HG02870 (cell line): ENCODE data around the gene GNG7.

Experiments used
- ATAC-seq: cut with Tn5 transposase; IDR thresholded peaks from one replicate; pipeline ENCODE4 v1.9.1; 2021; ENCODE audit warnings: mild to moderate bottlenecking, moderate library complexity; ENCODE audit not compliant: unreplicated experiment

The GNG7 gene

DNA sequence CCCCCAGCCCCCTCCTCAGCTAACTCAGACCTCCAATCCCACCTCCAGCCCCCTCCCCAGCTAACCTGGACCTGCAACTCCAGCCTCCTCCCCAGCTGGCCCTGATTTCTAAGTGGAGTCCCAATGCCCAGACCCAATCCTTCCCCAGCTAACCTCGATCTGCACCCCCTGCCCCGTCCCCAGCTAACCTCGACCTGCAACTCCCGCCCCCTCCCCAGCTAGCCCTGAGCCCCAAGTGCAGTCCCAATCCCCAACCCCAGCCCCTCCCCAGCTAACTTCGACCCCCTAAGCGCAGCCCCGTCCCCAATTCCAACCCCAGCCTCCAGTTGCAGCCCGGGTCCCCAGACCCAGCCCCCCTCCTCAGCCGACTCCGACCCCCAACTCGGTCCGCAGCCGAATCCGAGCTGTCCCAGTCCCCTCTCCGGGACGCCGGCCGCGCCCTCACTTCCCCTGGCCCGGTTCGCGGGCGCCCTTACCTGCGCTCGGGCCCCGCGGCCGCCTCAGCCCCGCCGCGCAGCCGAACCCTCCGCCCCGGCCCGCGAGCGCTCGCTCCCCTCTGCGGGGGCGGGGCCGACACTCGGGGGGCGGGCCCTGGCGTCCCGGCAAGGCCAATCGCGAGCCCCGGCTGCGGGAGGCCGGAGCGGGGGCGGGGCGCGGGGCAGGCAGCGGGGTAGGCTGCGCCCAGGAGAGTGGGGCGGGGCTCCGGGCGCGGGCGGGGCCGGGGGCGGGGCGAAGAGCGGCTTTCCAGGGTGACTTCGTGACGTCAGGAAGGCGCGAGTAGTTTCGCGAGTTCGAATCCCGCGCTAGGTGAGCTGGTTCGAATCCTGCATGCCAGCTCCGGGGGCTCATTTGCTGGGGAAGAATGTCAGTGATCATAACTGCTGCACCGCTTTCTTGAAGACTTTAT lies at the start of gene GNG7:
Gene GNG7 (minus strand): TSS at position 525 of the 907 bp plus-strand sequence. CDS start 182,006 bp downstream, outside the sequence.
- no peak for ATAC-seq

DNA sequence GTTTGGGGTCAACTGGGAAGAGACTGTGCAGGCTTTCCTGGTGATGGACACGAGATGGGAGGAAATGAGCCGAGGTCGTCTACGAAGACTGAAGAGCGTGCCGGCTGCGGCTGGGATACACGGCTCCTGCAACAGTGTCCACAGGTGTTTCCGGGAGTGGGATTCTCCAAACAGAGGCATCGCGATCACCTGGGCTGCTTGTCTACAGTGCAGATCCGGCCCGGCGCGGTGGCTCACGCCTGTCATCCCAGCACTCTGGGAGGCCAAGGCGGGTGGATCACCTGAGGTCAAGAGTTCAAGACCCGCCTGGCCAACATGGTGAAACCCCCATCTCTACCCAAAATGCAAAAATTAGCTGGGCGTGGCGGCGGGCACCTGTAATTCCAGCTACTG lies 48.9 kb upstream of the GNG7 start:
- no peak for ATAC-seq

DNA sequence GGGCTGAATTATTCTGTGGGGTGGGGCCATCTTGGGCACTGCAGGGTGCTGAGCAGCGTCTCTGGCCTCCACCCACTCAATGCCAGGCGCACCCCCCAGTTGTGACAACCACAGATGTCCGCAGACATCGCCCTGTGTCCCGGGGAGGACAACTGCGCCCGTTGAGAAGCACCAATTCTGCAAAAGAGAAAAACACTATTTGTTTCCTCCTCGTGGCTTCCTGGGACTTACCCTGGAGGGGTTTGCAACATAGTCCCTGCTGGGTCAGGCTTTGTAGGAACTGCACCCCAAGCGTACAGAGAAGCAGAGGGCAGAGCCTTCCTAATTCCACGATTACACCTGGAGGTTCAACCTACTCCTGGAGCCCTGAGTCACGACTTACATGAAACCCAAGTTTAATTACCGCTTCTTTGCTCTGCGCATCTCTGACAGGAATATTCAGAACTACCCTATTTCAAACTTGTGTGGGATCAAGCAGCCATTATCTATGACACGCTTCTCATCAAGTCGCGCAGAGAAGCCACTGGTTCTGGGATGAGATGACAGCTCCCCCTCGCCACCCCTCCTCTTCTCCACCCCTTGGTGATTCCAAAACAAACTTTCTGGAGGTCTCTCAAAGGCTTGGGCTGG lies 48.4 kb upstream of the GNG7 start:
- no peak for ATAC-seq

DNA sequence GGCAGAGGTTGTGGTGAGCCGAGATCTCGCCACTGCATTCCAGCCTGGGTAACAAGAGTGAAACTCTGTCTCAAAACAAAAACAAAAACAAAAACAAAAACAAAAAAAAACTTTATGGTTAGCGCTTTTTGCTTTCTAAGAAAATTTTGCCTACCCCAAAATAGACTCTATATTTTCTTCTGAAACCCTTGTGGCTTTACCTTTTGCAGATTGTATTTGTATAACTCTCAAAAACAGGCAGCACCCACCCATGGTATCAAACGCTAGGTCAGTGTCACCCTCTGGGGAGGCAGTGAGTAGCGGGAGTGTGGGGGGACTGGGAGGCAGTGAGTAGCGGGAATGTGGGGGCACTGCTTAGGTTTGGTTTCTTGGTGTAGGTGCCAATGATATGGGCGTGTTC lies 44.9 kb upstream of the GNG7 start:
- ATAC-seq, result no peak

DNA sequence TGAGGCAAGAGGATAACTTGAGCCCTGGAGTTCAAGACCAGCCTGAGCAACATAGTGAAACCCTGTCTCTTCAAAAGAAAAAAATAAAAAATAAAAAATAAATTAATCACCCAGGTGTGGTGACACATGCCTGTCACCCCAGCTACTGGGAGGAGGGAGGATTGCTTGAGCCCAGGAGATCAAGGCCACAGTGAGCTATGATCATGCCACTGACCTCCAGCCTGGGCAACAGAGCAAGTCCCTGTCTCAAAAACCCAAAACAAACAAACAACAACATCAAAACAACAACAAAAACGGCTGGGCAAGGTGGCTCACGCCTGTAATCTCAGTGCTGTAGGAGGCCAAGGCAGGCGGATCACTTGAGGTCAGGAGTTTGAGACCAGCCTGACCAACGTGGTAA lies 41.6 kb upstream of the GNG7 start:
- ATAC-seq, result no peak

DNA sequence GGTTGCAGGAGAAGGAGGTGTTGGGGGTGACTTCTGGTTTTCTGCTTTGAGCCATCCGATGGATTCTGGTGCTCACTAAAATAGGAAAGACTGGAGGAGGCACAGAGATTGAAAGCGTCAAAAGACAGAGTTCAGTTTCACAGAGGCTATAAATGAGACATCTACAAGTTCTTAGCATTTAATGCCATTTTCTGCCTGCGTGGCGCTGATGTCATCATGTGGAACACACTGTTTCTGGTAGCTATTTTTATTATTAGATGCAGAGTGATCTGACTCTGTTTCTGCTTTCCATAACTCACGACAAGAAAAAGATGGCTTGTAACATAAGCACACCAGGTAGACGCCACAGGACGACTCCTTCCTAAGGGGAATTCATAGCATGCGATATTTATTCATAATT lies 40.6 kb upstream of the GNG7 start:
- ATAC-seq, result no peak

DNA sequence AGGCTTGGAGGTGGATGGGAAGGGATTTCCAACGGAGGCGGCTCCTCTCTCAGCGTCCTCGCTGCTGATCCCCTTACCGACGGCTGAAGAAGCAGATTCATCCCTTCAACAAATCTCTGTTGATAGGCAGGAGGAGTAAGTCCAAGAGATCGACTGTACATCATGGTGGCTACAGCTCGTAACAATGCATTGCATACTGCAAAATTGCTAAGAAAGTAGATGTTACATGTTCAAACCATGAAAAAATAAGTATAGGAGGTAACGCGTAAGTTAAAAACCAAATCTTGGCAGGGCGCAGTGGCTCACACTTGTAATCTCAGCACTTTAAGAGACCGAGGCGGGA lies 37.8 kb upstream of the GNG7 start:
- no peak for ATAC-seq

DNA sequence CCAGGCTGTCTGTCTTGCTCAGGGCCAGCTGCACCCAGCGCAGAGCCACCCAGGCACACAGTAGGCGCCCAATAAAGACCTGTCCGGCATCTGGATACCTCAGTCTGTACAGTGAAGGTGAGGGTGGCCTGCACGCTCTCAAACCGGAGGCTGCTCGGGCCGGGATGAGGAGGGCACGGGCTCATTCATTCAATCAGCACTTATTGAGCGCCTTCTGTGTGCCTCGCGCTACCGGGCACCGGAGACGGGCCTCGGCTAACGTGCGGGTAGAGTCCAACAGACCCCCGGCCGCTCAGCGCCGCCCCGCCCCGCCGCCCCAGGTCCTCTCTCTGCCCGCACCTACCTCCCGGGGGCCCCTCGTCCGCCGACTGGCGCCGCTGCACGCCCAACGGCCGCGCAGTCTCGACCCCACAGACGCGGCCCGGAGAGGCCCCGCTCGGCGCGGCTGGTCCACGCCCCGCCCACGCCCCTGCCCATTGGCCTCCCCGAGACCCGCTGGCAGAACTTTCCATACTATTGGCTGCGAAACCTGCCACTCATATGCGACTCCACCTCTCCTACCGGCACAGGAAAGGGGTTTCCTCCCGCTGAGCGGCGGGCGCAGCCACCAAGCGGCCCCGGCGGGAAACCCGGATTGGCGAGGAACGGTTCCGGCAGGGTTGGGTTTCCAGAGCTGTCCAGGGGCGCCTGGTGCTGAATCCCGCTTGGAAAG lies 37.3 kb upstream of the GNG7 start, which contains the start of gene SLC39A3:
Gene SLC39A3 (minus strand): TSS at position 416 of the 712 bp plus-strand sequence. CDS start 2,760 bp downstream, outside the sequence.
- peak; percentile 89 for ATAC-seq

DNA sequence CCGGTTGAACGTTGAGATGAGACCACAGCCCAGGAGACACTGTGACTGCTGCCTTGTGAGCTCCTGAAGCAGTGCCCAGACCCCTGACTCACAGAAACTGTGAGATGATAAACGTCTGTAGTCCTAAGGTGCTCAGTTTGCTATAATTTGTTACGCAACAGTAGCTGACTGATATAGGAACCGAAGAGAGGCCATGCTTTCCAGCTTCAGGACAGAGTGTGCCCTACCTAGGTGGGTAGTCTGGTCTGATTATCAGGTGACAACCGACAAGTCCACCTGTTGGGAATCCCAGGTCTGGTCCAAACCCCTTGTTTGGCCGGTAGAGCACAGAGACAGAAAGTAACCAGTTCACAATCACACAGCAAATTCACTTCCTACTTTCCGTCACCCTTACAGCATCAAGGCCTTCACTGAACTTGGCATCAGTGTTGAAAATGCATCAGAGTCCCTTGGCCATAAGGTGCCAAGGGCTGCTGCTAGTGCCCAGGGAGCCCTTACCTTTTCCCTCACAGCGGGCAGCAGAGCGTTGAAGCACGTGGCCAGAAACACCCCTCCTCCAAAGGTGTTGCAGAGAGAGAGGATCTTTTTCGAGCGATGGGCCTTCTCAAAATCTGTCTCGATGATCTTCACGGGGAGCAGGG lies 34.2 kb upstream of the GNG7 start:
- no peak for ATAC-seq

DNA sequence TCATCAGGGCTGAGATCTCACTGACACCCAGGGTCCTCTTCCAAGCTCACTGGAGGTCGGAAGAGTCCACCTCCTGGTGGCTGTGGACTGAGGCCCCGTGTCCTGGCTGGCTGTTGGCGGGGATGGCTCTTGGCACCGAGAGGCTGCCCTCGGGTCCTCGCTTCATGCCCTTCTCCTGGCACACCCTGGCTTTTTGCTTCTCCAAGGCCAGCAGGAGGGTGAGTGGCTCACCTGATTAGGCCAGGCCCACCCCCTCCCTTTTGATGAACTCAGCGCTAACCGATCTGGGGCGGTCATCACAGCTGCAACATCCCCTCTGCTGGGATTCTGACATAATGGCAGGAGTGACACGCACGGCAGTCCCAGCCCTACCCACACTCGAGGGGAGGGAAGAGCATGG lies 32.9 kb upstream of the GNG7 start:
- ATAC-seq, result no peak

DNA sequence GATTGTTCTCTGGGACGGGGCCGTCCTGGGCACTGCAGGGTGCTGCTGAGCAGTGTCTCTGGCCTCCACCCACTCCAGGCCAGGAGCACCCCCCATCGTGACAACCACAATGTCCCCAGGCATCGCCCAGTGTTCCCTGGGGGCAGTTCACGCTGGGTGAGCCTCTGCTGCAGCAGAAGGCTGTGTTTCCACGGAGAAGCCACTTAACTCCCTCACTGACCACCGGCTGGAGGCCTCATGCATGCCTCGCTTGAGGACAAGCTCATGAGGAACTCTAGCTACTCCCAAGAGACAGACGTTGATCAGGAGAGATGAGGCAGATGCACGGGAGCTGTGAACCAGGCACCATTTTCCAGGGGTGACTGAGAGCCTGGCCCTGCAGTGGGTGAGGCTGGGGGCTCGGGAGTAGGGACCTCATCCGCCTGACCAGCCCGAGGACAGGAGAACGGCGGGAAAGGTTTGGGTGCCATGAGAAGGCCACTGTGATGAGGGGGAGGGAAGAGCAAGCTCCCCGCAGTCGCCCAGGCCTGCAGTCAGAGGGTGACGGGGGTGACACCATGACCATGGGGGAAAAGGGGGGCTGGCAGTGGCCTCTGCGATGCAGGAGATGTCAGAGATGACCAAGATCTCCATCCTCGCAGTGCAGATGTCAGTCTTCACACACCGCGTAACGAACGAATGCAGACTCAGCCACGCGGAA lies 32.2 kb upstream of the GNG7 start:
- no peak for ATAC-seq

DNA sequence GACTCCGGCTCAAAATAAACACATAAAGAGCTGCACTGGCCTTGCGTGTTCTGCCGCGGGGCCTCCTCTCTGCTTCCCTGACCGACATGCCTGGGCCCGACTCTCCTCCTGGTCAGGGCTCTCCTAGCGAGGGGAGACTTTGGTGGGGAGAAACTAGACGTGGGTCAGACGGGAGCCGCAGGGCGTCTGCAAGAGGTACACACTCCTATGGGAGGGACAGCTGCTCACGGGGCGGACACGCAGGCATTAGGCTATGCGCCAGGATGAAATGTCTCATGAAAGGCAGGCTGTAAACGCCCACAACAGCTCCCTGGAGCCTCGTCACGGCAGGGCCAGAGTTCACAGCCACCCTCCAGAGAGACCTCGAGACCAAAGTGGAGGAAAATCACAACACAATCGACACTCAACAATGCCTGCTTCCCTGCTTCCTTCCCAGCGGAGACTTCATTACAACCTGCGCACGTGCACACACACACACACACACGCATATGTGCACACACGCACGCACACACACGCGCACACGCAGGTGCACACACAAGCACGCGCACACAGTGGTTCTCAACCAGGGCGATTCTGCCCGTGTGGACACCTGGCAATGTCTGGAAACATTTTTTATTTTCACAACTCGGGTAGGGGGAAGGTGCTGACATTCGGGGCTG lies 31.6 kb upstream of the GNG7 start:
- no peak for ATAC-seq

DNA sequence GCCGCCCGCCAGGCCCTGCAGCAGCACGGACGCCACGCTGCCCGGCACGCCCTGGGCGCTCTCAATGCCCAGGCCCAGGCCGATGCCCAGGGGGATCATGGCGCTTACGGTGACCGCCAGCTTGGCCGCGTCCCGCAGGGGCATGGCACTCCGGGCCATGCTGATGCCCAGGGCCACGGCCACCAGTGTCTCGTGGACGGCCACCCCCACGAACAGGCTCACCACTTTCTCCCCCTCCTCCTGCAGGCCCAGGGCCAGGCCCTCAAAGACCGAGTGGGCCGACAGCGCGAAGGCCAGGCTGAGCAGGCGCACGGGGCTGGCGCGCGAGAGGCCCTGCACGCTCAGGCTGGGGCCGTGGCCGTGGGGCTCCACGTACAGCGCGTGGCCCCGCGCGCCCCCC lies 30.4 kb upstream of the GNG7 start:
- no peak for ATAC-seq

DNA sequence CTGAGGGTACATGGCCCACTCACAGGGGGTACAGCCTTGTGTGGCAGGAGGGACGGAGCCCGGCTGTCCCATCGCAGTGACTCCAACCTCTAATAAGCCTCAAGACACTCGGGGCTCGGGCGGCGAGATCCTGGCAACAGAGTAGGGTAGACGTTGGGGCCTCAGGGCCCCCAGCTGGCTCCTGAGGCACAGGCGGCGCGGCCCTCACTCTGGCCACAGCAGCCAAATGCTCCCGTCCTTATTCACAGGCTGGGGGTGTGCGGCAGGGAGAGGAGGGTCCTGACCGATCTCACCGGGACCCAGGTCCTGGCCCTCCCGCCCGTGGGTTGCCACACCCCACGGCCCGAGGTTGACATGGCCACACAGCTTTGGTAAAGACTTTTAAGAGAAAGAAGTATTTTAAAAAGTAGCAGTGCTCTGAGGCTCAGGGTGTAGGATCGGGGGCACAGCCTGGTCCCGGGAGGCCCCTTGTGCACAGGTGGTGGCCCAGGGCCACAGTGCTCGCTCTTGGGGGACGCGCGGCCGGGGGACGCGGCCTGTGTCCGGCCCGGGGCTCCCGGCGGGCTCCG lies 29.7 kb upstream of the GNG7 start:
- no peak for ATAC-seq

DNA sequence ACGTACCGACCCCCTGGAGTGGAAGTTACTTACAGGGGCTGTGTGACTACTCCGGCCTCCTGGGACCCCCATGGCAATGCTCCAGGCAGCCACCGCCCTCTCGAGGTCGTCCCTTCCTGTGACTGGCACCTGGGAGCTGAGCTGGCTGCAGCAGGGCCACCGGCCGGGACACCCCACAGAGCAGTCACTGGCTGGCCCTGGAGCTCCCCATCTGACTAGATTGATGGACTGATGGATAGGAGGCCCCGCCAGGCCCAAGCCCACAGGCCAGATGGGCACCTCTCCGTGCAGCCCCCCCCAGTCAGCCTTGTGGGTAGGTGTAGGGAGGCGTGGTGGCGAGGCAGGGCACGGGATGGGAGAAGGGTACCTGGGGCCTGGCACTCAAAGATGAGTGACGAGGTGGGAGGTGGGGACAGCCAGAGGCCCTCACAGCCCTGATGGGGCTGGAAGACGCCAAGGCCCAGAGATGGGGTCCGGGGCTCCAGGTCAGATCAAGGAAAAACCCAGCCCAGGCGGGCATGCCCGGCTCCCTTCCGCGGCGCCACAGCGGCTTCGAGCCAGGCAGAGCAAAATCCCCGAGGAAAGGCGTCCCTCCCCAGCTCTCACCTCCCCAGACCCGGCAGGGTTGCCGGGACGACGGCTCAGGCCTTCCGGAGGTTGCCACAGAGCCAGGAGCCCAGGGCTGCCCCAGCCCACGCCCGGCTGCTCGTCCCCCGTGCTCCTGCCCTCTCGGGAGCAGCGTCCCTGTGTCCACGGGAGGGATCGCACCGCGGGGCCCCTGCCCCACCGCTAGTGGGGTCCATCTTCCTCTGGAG lies 28.9 kb upstream of the GNG7 start:
- ATAC-seq, result no peak

DNA sequence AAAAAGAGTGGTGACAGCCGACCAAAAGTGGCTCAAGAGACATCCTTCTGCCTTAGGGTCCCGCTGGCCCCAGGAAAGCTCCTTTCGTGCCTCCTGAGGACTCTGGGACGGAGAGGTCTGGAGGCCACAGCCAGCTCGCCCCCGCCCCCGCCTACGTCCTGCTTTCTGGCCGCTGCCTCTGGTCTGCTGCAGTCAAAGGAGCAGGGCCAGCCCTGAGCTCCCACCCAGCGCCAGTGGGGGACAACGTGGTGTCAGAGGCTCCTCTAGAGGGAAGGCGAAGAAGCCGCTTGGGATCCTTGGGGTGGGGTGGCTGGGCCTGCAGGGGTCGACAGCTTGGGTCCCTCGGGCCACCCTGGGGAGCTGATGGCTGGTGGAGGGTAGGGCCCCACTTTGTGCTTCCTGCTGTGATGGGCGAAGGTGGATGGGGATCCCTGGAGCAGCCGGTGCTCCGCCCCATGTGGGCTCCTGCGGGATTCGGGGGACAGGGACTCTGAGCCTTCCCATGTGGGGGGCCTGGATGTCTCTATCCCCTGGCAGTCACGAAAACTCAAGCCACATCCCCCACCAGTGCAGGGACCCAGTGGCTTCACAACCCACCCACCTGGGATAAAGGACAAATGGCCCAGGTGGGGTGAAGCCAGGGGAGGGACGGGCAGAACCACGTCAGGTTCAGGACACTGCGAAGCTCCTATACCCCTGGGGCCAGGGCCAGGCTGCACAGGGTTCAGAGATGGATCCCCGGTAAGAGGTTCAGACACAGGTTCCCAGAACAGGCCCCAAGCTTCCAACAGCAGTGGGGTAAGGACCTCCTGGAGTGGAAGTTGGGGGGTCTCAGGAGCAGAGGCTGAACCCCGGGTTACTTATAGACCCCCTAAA lies 27.7 kb upstream of the GNG7 start:
- no peak for ATAC-seq

DNA sequence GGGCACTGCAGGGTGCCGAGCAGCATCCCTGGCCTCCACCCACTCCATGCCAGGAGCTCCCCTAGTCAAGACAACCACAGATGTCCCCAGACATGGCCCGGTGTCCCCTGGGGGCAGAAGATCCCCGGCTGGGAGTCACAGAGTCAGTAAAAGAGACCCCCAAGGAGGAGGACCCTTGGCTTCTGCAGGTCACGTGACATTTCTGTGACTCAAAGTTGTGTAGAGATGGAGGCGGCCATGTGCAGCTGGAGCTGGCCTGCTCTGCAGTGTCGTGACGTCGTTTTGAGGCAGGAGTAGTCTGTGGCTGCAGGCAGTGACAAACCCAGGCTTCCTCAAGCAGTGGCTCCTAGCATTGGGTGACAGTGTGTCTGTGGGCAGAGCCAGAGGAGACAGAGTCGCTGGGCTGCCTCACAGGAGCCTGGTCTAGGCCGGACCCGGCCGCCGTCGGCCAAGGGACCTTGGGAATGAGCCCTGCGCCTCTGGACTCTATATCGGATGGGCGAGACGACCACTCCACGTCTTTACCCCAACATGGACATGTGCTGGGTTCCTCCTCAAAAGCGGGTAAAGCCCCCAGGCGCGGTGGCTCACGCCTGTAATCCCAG lies 26.4 kb upstream of the GNG7 start:
- ATAC-seq, result no peak

DNA sequence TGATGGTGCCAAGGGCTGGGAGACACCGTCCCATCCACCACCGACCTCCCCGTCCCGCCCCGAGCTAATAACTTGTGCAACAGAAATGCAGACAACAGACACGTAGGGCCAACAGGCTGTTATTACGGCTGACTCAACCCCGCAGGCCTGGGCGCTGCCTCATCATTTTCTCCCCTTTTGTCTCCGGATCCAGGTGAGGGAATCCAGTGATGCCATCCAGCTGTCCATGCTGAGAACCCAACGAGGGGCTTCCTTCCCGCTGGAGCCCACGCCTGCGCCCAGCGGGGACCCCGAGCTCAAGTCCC lies 25.1 kb upstream of the GNG7 start:
- ATAC-seq, result no peak
